ENCODE measurements around the gene PBX4.

The PBX4 gene

DNA sequence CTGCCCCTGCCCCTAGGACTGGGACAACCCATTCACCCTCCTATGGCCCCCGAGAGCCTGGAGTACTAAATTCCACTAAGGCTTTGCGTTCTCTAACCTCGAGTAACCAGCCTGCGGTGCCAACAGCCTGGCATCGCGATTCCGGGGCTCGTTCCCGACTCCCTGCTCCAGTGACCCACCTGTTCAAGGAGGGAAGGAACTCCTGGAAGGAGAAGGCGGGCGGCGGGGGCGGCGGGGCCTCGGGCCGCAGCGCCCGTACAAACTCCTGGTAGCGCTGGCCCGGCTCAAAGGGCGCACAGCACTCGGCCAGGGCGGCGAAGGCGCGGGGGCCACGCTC is 18.7 kb upstream of the PBX4 start:
- TF ChIP-seq Cebpa-rat (IDR thresholded peaks at IDR 0.05): no peak
- Histone ChIP-seq H3K36me3 (peaks cover 97% of the 10 kb centered on the region), H3K4me3 (no peak overlapping the region)

DNA sequence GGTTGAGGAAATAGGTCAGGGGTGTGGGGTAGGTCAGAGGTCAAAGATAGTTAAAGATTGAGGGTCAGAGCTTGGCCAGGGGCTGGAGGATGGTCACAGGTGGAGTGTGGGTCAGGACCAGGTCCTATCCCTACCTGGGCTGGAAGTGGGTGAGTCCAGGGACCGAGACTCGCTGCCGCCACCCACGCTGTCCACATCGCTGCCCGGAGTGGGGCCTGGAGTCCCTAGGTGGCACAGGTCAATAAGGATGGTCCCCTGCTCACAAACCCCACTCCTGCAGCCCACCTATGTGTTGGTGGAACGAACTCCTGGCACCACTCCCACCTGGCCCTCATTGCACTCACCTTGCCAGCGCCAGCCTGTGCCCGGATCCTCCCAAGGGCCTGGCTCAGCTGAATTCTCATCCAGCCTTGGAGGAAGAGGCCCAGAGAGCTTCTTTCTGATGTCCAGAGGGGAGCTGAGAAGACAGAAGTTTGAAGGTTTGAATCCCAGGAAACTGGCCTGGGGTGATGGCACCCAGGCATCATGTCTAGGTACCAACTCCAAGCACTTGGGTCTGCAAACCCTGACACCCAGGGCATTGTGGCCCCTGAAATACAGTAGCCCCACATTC is 18.2 kb upstream of the PBX4 start:
- Histone ChIP-seq H3K27me3 (no peaks in the 10 kb centered on the region), H3K9ac (no peak overlapping the region), H3K4me1 (peaks cover 3% of the 10 kb centered on the region), H3K9me3 (no peaks in the 10 kb centered on the region), H3K4me3 (no peak overlapping the region), H3K36me3 (peaks cover 97% of the 10 kb centered on the region), H3K4me2 (no peak overlapping the region), H4K20me1 (no peaks in the 10 kb centered on the region), H3K27ac (no peak overlapping the region)
- no peak for TF ChIP-seq Cebpa-rat (IDR thresholded peaks at IDR 0.05)

More for the DNA sequence above, 18.7 kb upstream of the PBX4 start:
- H4K20me1 ChIP-seq: no peaks in the 10 kb centered on the region
- H3K9ac ChIP-seq: no peak overlapping the region
- H3K27ac ChIP-seq: no peak overlapping the region
- no peaks in the 10 kb centered on the region for H3K27me3 ChIP-seq
- peaks cover 8% of the 10 kb centered on the region for H3K4me1 ChIP-seq
- H3K9me3 ChIP-seq: no peaks in the 10 kb centered on the region
- no peak overlapping the region for H3K4me2 ChIP-seq

DNA sequence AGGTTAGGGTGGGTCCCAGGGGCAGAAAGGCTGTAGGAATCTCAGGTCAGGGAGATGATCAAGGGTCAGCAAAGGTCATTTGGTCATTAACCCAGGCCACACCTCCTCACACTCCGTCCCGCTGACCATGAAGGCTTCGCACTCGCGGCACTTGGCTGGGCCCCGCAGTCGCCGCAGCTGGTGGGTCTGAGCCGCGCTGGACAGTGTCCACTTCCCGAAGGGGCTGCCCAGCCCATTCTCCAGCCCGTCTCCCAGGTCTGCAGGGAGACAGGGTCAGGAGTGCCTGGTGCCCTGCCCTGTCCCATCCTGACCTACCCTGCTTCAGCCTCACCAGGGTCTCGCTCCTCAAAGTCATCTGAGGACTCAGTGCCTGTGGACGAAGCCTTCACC is 16.8 kb upstream of the PBX4 start:
- H3K36me3 ChIP-seq: peaks cover 96% of the 10 kb centered on the region
- H3K4me3 ChIP-seq: no peak overlapping the region

GRCh38 chr19:19634516-19635312 is 16.2 kb upstream of the PBX4 start:
- no peak for TF ChIP-seq Cebpa-rat (IDR thresholded peaks at IDR 0.05)
- Histone ChIP-seq H3K9me3 (no peaks in the 10 kb centered on the region), H3K4me1 (no peaks in the 10 kb centered on the region), H4K20me1 (no peaks in the 10 kb centered on the region), H3K27ac (no peak overlapping the region), H3K4me2 (no peak overlapping the region), H3K9ac (no peak overlapping the region), H3K27me3 (no peaks in the 10 kb centered on the region), H3K36me3 (peaks cover 96% of the 10 kb centered on the region), H3K4me3 (no peak overlapping the region)

More for the DNA sequence above, 16.8 kb upstream of the PBX4 start:
- no peaks in the 10 kb centered on the region for H3K9me3 ChIP-seq
- H3K4me1 ChIP-seq: no peaks in the 10 kb centered on the region
- H3K9ac ChIP-seq: no peak overlapping the region
- no peaks in the 10 kb centered on the region for H3K27me3 ChIP-seq
- no peak overlapping the region for H3K4me2 ChIP-seq
- H4K20me1 ChIP-seq: no peaks in the 10 kb centered on the region
- TF ChIP-seq Cebpa-rat (IDR thresholded peaks at IDR 0.05): no peak
- no peak overlapping the region for H3K27ac ChIP-seq

- Histone ChIP-seq H3K4me3 (no peak overlapping the region), H3K4me1 (peaks cover 2% of the 10 kb centered on the region), H3K4me2 (no peak overlapping the region), H3K27ac (no peak overlapping the region), H3K27me3 (no peaks in the 10 kb centered on the region), H3K9ac (no peak overlapping the region), H3K9me3 (no peaks in the 10 kb centered on the region), H4K20me1 (no peaks in the 10 kb centered on the region), H3K36me3 (peaks cover 89% of the 10 kb centered on the region)
- TF ChIP-seq Cebpa-rat (IDR thresholded peaks at IDR 0.05): no peak
These were observed 15.4 kb upstream of the PBX4 start for GRCh38 chr19:19633711-19634515.

GRCh38 chr19:19632661-19633060 is 14.2 kb upstream of the PBX4 start:
- TF ChIP-seq Cebpa-rat (IDR thresholded peaks at IDR 0.05): no peak
- peaks cover 77% of the 10 kb centered on the region for H3K36me3 ChIP-seq
- no peak overlapping the region for H3K4me3 ChIP-seq

DNA sequence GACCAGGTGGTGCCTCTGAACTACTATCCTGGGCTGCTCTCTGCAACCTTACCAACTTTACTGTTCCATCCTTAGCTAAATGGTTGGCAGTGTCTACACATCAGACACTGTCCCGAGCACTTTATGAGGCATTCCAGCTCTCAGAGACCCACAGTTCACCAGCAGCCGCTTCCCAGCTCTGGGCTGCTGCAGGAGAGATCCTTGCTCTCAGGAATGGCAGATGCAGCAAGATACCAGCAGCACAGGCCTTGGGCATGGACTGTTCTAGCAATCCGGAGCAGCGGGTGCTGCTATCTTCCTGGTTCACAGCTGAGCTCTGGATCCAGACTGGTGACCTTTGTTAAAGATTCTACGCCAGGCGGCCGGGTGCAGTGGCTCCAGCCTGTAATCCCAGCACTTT is 12.9 kb upstream of the PBX4 start:
- H3K4me2 ChIP-seq: no peak overlapping the region
- H3K9me3 ChIP-seq: no peaks in the 10 kb centered on the region
- H3K9ac ChIP-seq: no peak overlapping the region
- H4K20me1 ChIP-seq: no peaks in the 10 kb centered on the region; the same call in 1 of the 2 replicates
- no peak for TF ChIP-seq Cebpa-rat (IDR thresholded peaks at IDR 0.05)
- H3K36me3 ChIP-seq: peaks cover 64% of the 10 kb centered on the region
- no peak overlapping the region for H3K4me3 ChIP-seq
- no peak overlapping the region for H3K27ac ChIP-seq
- H3K27me3 ChIP-seq: no peaks in the 10 kb centered on the region
- peaks cover 17% of the 10 kb centered on the region for H3K4me1 ChIP-seq

More at GRCh38 chr19:19632661-19633060, 14.2 kb upstream of the PBX4 start:
- H4K20me1 ChIP-seq: no peaks in the 10 kb centered on the region
- H3K4me1 ChIP-seq: peaks cover 6% of the 10 kb centered on the region
- no peak overlapping the region for H3K9ac ChIP-seq
- H3K27me3 ChIP-seq: no peaks in the 10 kb centered on the region
- H3K9me3 ChIP-seq: no peaks in the 10 kb centered on the region
- H3K27ac ChIP-seq: no peak overlapping the region
- no peak overlapping the region for H3K4me2 ChIP-seq

GRCh38 chr19:19630426-19630825 is 11.9 kb upstream of the PBX4 start:
- no peak overlapping the region for H3K4me2 ChIP-seq
- H4K20me1 ChIP-seq: no peaks in the 10 kb centered on the region; the same call in 1 of the 2 replicates
- peaks cover 26% of the 10 kb centered on the region for H3K4me1 ChIP-seq
- peaks cover 55% of the 10 kb centered on the region for H3K36me3 ChIP-seq
- no peaks in the 10 kb centered on the region for H3K27me3 ChIP-seq
- no peak overlapping the region for H3K4me3 ChIP-seq
- H3K9ac ChIP-seq: no peak overlapping the region
- TF ChIP-seq Cebpa-rat (IDR thresholded peaks at IDR 0.05): no peak
- H3K27ac ChIP-seq: no peak overlapping the region
- no peaks in the 10 kb centered on the region for H3K9me3 ChIP-seq

- H3K4me3 ChIP-seq: no peak overlapping the region
- no peaks in the 10 kb centered on the region; the same call in 1 of the 2 replicates for H4K20me1 ChIP-seq
- H3K36me3 ChIP-seq: peaks cover 55% of the 10 kb centered on the region
- no peaks in the 10 kb centered on the region for H3K9me3 ChIP-seq
- peaks cover 30% of the 10 kb centered on the region for H3K4me1 ChIP-seq
- no peak overlapping the region for H3K4me2 ChIP-seq
- H3K9ac ChIP-seq: no peak overlapping the region
- H3K27ac ChIP-seq: no peak overlapping the region
- no peaks in the 10 kb centered on the region for H3K27me3 ChIP-seq
- TF ChIP-seq Cebpa-rat (IDR thresholded peaks at IDR 0.05): no peak
These were observed 11.6 kb upstream of the PBX4 start for GRCh38 chr19:19630062-19630414.
